ENCODE data around the gene LAMP2.
A peak's percentile ranks its signal among the peaks of the same experiment; 100 is the strongest.
"Not testable (repeated sequence)": the region's sequence is repeated elsewhere in the genome, so short reads cannot be mapped to it uniquely, and the experiment has no call there.

Gene LAMP2

DNA sequence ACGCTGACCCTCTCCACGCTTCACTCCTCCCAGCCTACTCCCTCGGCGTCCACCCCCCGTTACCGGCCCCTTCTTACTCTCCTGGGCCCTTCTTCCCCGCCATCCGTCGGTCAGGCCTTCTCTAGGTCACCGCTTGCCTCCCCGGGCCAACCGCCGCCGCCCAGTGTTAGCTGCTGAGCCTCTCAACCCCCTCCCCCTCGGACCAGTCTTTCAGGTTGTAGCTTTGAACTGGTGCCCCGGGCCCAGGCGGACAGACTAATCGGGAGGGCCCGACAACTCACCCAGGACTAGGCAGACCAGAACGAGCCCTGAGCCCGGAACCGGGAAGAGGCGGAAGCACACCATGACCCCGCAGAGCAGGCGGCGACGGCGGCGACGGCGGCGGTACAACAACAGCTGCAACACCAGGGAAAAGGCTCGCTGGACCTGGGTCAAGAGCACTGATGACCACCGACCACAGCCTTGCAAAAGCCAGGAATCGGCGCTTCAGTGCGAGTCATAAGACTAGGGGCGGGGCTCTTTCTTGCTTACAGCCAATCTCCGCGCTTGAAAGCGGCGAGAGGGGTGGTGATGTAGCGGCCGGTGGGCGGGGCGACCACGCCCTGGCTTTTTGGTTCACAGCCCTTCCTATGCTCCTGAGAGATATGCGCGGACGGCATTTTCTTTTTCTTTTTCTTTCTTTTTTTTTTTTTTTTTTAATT lies at the start of gene LAMP2:
Gene LAMP2 (minus strand): TSS at position 472 of the 701 bp plus-strand sequence. CDS start 127 bp downstream, at position 345.
- DNase-seq: peak; percentile 33 to 69

DNA sequence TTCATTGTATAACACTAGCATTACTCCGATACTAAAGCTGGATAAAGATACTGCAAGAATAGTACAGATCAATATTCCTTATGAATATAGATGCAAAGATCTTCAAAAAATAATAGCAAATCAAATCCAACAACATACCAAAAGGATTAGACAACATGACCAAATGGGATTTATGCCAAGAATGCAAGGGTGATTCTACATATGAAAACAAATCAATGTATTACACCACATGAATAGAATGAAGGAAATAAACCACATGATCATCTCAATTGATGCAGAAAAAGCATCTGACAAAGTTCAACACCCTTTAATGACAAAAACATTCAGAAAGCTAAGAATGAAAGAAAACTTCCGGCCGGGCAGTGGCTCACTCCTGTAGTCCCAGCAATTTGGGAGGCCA lies 48.8 kb upstream of the LAMP2 start:
- DNase-seq: no peak

DNA sequence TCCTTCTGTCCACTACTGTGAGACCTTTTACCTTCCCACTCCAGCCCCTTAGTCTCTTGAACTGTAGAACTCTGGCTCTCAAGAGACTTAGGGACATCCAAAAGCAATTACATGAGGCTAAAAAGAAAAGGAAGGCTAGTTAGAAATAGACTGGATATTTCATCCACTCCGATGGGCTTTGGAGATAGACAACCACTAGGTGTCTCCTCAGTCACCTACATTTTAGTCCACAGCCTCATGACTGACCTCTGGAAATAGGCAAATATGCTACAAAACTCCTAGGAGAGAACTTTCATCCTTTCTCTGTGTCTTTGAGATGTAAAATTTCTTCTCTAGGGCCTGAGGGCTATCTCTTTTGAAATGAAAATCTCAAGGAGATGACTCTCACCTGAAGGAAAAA lies 45.1 kb upstream of the LAMP2 start:
- DNase-seq: no peak

DNA sequence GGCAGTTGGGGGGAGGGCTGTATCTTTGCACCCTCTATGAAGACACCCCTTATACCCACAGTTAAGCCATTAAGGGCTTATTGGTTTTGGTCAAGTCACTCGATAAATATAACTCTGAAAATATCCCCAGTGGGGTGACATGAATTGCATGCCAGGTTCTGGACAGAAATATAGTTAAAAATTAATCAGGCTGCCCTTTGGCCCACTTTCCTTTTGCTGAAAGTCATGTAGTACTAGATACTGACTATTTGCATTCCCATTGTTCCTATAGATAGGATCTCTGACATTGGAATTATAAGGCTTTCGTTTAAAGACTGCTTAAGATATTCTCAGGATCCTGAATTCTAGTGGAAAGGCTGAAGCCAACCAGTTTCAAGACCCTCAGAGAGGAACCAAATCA lies 43.5 kb upstream of the LAMP2 start:
- no peak for DNase-seq

DNA sequence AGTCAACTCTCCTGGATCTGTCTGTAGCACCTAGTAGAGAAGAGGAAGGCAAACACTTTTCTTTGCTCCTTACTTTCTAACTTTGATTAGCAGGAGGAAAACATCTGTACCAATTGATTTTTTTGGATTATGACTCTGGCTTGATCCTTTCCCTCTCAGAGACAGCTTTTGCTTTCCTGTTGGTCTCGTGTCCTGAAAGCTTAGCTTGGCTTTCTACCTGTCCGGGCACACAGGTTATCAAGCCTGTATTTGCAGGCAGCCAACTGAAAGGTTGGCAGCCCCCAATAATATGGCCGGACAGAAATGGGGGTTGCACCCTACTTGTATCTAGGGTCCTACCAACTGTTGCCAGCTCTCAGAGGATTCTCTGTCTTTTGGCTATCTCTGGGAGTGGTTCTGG lies 43.1 kb upstream of the LAMP2 start:
- DNase-seq: no peak

DNA sequence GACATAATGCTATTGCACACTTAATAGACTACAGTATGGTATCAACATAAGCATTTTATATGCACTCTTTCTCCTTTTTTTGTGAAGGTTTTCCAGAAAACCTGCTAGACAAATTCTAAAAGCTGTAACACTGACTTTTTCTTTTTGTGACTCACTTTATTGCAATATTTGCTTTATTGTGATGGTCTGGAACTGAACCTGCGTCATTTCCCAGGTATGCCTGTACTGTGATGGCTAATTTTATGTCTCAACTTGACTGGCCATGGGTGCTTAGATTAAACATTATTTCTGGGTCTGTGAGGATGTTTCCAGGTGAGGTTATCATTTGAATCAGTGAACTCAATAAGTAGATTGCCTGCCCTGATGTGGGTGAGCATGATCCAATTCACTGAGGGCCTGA lies 35.5 kb upstream of the LAMP2 start:
- no peak for DNase-seq

DNA sequence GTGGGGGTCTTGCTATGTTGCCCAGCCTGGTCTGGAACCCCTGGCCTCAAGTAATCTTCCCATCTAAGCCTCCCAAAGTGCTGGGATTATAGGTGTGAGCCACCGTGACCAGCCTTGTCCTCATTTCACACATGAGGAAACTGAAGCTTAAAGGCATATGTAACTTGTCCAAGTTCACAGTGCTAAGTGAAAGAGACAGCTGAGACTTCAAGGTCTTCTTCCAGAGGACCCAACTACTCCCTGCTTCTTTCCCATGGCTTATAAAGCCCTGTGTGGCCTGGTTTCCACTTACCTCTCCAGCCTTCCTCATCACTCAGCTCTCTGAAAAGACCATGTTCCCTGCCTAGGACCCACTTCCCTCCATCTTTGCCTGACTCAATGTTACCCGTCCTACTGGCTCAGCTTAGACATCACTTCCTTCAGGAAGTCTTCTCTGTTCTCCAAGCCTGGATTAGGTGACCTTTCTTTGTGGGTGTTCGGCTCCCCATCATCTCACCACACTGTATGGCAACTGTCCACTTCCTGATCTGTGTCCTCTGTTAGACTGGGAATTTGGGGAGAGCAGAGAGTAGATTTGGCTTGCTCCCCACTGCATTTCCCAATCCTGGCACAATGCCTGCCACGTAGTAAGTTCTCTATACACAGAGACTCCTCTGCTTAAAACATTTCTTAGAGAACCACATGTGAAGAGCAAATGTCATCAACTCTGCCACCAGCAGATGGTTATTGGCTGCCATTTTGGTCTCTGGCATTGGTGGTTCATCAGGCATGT lies 30.4 kb upstream of the LAMP2 start:
- no peak for DNase-seq

DNA sequence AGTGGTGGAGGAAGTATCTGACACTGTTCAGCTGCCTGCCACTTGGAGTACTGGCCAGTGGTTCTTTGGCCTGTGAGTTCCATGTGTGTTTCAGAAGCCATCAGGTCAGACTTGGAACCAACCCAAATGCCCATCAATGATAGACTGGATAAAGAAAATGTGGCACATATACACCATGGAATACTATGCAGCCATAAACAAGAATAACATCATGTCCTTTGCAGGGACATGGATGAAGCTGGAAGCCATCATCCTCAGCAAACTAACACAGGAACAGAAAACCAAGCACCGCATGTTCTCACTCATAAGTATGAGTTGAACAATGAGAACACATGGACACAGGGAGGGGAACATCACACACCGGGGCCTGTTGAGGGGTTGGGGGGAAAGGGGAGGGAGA lies 21.0 kb upstream of the LAMP2 start:
- not testable (repeated sequence) for DNase-seq

DNA sequence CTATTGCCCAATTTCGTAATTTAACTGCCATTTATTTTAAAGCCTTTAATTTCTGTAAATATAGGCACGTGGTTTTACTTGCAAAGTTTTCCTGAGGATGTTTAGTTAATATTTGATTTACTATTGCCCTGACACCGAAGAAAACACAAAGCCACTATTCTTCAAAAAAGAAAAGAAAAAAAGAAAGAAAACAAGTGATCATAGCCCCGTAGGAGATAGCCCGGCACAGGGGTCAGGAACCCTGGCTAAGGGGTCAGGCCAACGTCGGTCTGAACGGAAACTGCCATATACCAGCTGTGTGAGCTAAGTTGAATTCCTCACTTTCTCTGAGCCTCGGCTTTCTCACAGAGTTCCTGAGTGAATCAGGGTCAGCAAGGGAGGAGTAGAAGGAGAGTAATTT lies 17.7 kb upstream of the LAMP2 start:
- DNase-seq: no peak

DNA sequence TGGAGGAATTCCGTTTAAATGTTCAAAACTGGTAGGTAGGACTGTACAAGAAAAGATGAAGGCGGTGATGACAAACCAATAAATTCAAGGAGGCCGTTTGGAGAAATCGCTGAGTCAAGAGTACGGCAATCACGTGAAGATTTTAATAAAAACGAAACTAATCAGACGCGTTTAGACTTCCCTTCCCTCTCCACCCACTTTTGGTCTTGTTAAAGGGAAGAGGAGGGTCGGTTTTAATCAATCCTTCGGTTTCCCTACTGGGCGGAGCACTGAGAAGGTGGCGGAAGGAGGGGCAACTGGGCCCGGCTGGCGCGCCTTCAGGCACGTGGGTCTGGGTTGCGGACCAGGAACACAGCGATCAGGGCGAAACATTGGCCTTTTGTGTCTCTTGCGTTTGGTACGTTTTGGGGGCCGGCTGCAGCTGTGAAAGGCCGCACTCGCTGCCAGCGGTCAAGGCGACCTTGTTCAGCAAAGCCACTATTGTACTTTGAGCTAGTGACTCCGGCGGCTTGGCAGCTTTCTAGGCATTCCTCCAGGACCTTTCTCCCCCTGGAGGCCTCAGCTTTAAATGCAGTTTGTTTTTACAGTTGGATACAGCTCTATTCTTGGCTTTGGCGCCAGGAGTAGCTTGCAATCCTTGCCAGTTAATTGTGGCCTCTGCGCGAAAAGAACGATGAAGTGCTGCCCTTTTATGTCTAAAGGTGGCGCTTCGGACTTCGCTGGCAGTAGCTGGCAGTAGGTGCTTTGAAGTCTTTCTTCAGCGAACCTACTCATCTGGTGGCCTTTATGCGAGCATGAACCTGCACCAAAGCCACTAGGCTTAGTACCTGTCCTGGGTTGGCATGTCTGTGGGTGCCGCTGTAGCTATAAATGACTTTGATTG lies 16.8 kb upstream of the LAMP2 start:
- DNase-seq: peak; percentile 23 to 65

DNA sequence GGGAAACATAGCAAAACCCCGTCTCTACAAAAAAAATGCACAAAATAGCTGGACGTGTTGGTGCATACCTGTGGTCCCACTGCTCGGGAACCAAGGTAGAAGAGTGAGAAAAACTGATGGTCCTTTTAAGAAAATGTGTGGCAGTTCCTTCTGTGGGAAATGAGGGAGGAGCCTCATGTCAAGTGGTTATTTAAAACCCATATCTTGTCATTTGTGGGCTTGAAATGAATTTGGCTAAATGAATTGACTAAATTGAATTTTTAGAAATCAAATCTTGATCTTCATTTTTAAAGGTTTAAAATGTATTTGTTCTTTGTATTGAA lies 16.2 kb upstream of the LAMP2 start:
- DNase-seq: no peak

DNA sequence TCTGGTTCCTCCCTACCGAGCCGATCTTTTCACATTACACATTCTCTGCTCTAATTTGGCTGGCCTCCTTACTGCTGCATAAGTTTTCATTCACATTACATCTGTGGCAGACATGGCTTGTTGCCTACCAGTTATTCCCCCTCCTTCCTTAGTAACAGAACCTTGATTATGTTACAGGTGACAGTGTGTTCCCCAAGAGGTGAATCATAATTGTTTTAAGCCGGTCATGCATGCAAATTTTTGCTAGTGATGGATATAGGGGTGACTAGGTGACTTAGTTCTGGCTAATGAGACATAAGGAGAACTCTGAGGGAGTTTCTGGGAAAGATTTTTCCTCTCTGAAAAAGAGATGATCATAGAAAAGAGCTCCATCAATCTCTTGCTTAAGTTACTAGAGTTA lies 8.4 kb upstream of the LAMP2 start:
- no peak for DNase-seq

DNA sequence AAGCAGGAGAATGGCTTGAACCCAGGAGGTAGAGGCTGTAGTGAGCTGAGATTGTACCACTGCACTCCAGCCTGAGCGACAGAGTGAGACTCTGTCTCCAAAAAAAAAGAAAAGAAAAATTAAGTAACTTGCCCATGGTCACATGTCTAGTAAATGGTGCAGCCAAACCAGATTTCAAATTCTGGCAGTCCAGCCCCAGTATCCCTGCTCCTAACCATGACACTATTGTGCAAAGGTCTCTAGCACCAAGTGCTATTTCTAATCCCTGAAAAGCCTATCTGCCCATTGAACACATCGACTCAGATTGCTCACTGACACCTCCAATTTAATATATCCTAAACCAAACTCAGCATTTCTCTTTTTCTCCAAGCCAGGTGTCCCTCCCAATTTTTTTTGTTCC lies 7.6 kb upstream of the LAMP2 start:
- DNase-seq: no peak

DNA sequence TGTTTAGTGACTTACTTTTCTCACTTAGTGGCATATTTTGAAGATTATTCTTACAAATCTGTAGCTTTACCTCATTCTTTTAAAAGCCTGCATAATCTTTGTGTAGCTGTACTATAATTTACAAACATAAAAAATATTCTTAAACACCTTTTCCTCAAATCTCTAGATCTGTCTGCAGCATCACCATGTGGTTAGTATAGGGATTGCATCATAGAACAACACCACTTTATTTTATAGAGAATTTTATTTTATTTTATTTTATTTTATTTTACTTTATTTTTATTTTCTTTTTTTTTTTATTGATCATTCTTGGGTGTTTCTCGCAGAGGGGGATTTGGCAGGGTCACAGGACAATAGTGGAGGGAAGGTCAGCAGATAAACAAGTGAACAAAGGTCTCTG lies 6.4 kb upstream of the LAMP2 start:
- not testable (repeated sequence) for DNase-seq

DNA sequence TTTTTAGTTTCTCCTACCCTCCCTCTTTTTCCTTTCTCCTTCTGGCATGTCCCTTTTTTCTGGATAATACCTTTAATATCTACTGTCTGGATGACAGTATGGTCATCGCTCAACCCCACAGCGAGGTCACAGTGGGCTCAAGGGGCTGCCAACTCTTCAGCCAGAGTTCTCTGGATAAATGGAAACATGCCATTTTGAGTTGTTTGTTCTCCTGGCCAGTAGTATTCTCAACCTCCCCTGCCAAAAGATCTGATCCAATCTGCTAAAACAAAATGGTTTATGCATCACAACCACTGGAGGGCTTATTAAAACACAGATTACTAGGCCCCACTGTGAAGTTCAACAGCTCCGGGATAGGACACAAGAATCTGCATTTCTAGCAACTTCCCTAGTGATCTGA lies 5.0 kb upstream of the LAMP2 start:
- no peak for DNase-seq

DNA sequence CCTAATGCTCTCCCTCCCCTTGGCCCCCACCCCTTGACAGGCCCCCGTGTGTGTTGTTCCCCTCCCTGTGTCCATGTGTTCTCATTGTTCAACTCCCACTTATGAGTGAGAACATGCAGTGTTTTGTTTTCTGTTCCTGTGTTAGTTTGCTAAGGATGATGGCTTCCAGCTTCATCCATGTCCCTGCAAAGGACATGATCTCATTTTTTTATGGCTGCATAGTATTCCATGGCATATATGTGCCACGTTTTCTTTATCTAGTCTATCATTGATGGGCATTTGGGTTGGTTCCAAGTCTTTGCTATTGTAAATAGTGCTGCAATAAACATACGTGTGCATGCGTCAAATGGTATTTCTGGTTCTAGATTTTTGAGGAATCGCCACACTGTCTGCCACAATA lies 561 bp upstream of the LAMP2 start:
- DNase-seq: not testable (repeated sequence)

DNA sequence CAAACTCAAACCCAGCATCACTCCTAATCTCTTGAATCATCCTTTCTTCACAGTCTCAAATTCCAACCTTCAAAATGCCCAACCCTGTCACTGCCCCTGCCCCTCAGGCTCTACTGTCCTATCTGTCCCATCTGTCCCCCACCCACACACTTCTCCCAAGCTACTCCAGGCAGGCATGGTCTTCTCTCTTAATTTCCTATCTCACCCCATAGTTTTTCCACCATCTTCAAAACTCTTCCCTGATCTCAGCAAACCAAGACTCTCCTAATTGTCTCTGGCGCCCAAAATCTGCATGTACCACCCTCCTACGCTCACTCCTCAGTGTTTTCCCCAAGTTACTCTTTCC lies 644 bp downstream of the LAMP2 start:
- DNase-seq: no peak

DNA sequence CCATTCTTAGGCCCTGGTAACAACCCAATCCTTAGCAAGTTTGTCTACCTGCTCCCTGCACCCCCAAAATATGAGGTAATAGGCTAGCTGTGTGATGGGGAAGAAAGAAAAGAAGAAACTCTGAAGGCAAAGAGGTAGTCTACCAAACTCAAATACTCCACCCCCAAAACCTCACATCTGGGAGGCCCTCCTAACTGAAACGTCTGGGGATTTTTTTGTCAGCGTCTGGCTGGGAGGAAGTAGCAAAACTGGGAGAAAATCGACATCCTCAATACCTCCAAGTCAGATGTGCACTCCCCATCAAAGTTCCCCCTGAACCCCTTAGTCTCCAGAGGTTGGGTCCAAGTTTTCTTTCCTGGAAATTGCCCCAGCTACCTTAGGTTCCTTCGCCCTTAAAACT lies 1.0 kb downstream of the LAMP2 start:
- no peak for DNase-seq

DNA sequence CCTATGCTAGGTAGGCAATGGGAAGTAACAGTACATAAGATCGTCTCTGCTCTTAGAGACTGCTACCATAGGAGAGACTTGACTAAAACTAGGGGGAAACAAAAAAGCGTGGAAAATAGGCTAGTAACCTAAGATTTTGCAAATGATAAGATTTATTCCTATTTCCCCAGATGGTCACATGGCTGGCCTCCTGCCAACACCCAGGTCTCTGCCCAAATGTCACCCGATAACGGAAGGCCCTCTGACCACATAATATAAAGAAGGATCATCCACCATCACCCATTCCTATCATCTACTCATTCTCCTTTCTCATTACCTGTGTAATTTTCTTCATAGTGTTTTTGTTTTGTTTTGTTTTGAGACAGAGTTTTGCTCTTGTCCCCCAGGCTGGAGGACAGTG lies 4.7 kb downstream of the LAMP2 start:
- no peak for DNase-seq

DNA sequence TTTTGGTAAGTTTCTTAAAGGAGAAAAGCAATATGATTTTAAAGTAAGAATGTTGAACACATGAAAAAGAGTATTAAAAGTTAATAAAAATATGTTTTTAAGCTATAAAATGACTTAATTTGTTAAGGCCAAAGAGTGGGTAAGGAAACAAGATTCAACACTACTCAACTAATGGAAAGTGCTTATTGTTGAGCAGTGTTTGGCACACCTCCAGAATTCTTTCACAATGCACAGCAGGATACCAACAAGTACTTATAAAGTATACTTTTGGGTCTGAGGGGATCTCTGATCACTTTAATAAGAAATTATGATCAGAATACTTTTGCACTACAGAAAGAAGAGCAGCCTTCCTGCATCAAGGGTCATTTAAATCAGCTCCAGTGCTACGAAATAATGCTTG lies 5.9 kb downstream of the LAMP2 start:
- no peak for DNase-seq

DNA sequence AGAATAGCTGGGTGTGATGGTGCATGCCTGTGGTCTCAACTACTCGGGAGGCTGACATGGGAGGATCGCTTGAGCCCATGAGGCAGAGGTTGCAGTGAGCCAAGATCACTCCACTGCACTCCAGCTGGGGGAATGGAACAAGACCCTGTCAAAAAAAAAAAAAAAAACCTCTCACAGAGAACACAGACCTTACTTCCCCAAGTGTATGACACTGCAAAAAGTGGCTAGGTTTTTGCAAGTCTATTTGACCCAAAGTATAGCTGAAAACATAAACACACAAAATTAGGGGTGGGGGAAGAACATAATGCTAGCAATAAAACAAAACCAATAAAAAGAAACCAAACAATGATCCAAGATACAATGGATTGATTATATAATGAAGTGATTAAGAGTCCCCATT lies 6.7 kb downstream of the LAMP2 start:
- no peak for DNase-seq

DNA sequence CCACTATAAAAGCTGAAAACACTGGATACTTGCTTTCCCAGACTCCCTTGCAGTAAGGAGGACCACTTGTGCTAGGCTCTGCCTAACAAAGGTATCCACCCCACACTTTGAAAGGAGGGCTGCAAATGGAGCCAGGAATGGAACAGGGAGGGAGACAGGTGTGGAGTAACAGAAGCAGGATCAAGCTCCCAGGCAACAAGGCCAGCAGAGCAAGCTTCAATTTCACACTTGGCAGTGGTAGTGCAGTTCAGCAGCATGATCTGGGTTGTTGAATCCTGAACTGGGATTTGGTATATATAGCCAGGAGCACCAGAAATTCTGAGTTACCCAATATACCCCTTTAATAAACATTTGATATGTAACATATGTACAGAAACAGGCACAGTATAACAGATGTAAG lies 9.8 kb downstream of the LAMP2 start:
- no peak for DNase-seq

DNA sequence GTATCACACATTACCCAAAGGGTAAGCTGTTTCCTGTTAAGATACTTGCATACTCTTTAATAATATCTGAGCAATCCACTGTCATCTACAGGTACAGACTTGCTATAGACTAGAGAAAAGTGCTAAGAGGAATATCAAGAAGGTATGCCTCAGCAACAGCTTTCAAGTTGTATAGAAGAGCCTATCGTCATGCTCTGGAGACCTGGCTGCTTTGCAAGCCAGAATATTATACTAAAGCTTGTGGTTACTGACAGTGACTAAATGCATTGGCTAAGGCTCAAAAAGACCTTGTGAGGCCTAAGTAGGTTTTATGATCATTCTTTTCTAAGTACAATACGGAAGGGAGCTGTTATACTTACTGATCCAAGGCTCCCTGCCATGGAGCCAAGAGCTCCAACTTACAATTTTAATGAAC lies 11.3 kb downstream of the LAMP2 start:
- no peak for DNase-seq

DNA sequence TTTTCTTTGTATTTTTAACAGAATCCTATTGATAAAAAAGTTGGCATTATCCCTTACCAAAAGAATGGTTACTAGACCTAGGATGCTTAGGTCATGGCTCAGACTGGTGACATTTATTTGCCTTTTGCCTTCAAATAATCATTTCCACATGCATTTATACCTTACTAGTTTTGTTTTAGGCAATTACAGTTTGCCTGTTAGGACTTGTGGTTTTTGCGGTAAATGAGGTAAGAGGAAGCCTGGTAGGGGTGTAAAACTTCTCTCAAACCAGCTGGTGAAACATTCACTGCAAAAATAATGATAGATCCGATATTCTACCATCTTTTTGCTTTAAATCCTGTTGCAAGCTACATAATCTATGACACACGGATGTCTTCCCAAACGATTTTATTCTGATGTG lies 12.1 kb downstream of the LAMP2 start:
- no peak for DNase-seq
